NK-92 (cell line): ENCODE results near the gene FHIT.

Experiments
- DNase-seq: peaks from one replicate; lab custom pipeline; 2025; ENCODE audit not compliant: unreplicated experiment; lab: John Stamatoyannopoulos, UW

The FHIT gene

DNA sequence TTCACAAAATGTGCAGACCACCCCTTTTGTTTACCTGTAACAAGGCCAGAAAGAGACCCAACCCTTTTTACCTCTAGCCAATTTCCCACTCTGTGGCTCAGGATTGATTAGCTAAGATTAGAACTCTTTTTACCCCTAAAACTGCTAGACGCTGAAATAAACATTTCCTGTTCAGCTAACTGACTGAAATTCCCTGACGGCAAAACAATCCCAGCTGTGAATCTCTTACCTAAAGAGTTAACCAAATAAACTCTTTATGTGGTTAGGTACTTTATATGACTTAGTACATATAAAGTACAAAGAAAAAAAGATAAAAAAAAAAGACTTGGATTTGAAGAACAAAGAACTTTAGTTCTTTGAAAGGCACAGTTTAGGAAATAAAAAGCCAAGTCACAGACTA is 988.7 kb downstream of the FHIT start:
- no peak for DNase-seq

DNA sequence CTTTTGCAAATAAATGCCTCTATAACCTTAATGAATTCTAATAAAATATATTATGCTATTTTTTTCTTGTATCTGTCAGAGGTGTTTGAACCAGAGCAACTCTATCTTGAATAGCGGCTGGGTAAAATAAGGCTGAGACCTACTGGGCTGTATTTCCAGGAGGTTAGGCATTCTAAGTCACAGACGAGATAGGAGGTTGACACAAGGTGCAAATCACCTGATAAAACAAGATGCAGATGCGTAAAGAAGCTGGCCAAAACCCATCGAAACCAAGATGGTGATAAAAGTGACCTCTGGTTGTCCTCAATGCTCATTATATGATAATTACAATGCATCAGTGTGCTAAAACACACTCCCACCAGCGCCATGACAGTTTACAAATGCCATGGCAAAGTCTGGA is 990.7 kb downstream of the FHIT start:
- no peak for DNase-seq

DNA sequence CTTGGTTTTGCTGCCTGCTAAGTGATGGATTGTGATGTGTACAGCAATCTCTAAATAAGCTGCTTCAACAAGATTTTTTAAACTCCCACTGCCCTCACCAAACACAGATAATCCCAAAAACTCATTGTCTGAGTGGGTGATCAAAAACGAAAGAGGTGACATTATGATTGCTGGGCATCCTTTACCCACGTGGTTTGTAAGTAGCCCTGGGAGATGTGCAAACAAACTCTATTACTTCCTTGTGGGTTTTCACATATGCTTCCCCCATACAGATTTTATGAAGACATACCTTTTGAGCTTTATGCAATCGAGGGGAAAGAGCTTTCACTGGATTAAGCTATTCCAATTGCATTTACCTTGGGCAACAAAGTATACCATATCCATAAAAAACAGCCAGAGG is 1000.4 kb downstream of the FHIT start:
- no peak for DNase-seq

DNA sequence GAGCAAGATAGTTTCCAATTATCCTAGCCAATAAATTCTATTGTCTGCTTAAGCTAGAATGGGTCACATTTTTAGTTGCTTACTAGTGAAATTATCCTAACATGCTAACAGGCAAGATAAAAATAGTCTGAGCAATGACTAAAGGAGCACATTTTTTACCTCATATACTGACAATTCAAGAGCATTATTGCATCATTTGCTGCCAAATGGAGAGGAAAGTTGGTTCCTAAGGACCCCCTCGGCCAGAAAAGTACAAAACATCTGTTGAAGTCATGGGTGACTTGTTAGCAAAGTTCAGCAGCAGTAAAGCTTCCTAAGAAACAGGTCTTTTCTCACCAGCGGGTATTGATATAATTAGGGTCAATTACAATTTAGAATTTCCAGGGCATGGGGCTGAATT is 1001.0 kb downstream of the FHIT start:
- DNase-seq, result no peak

DNA sequence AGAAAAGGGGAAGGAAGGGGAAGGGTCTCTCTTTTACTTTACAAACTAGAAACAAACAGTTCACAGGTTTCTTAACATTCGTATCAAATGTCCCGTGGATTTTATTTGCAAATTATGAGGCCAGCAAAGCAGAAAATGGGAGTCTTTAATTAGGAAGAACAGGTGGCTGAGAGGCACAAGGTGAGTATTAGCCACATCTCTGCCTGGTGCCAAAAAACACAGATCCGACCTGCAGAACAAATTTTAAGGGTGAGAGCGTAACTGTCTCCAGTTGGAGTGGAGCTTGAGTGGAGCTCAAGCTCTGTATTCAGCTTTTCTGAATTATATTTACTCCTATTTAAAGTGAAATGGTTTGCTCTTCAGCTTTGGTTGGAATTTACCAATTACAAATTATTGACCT is 1004.9 kb downstream of the FHIT start:
- no peak for DNase-seq

DNA sequence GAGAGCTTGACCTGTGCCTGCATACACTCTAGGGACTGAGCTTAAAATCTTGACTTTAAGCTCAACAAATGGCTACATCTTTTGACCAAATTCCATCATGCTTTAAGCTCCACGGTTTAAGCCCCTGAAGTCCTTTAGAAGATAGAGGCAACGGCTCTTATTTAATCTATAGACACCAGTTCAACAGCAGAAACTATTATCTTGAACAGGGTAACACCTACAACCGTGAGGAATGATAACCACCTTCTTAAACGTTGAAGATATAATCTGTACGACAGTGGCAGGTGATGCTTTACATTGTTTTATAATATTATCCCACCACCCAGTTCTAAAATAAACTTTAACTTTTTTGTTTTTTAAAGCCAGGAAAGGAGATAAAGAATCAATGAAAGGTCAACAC is 1007.8 kb downstream of the FHIT start:
- DNase-seq, result no peak

DNA sequence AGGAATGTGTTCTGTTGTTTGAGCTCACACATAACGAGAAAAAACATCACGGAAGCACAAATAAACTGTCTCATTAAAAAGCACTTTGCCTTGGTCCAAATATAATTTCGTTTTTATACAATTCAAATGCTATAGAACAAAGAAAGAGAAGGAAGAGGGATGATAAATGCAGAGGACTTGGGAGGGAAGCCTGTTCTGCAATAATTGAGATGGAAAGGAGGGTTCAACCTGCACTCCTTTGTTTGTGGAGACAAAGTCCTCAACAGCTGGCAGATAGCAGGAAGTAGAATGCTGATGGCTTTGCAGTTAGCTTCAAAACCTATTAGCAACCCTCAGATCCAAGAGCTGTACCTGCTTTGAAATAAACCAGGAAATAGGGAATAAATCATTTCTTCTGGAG is 1010.8 kb downstream of the FHIT start:
- DNase-seq, result no peak

DNA sequence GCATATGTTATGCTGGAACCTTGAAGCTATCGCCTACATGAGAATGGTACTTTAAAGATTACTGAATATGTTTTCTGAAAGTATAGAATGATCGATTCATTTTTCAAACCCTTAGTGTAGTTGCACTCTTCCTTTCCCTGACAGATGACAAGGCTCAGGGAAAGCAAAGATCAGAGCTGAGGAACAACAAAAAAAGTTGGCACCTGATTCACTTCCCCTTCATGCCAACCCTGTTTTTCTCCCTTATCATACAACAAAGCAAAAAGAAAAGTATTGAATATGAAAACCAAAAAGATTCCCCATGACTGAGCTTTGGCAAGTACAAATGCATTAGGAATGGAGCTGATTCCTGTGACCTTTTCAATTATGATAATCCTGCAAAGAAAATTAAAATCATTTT is 1012.7 kb downstream of the FHIT start:
- no peak for DNase-seq

DNA sequence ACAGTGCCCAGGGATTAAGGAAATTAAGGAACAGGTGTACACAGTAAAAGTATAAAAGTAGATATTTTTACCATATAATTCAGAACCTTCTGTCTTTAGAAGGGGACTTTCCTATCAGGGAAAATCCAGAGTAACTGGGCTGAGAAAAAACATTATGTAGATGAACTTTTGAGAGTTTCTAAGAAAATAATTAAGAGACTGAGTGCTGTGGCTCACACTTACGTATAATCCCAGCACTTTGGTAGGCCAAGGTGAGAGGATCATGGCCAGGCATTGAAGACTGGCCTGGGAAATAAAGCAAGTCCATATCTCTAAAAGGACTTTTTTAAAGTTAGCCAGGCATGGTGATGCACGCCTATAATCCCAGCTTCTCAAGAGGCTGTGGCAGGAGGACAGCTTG is 1021.8 kb downstream of the FHIT start:
- no peak for DNase-seq

DNA sequence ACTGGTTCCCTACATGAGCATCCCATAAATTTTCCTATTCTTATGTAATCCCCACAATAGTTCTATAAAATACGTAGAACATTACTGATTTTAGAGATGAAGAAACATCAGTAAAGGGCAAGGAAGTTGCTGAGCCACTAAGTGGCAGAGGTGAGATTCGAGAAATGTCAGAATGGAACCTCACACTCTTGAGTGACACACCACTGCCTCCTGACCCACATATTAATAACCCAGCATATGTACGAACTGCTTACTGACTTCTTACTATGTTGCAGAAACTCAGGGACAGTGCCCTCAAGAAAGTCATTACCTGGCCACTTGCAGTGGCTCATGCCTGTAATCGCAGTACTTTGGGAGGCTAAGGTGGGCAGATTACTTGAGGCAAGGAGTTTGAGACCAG is 1022.4 kb downstream of the FHIT start:
- no peak for DNase-seq

DNA sequence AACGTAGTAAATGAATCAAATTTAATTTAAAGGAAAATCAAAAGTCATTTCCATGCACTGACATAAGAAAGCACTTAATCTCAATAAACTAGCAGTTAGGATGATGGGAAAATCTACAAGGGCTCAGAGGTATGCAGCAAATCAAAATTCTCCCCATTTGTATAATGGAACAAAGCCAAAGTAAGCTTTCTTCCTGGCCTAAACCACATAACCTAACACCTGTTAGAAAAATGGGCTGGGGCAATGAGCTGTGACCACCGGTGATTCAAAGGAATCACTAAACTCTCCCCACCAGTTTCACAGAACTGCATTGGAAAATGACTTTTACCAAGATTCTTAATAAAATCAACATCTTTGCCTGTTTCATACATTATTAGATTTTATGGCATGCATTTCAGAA is 1024.3 kb downstream of the FHIT start:
- no peak for DNase-seq

DNA sequence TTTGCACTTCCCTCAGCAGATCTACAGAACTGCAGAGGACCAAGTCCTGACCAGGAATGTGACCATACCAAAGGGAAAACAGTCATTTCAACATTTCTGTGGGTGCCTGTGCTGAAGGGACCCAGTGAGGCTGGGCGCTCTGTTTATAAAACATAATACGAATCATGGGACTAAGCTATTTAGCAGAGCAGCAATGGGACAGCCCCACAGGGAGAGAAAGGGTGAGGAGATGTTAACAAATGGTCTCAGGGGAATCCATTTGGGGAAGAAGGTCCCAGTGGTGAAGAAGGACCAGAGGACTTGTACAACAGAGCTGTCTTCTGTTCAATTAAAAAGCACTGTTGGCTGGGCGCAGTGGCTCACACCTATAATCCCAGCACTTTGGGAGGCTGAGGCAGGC is 1025.4 kb downstream of the FHIT start:
- DNase-seq, result no peak

DNA sequence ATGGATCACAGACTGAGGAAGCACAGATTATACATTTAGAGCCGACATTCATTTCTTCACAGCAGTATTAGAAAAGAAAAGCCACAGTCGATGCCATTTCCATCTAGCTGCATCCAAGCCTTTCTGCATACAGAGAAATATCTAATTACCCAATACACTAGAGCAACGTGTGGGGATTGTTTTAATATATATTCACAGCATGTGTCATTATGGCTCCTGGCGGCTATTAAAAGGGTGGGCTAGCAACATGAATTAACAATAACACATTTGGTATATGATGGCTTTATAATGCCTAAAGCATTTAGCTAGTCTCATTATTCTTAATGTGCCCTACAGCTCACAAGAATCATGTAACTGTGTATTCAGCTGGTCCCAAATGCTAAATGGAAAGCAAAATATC is 1030.5 kb downstream of the FHIT start:
- no peak for DNase-seq

DNA sequence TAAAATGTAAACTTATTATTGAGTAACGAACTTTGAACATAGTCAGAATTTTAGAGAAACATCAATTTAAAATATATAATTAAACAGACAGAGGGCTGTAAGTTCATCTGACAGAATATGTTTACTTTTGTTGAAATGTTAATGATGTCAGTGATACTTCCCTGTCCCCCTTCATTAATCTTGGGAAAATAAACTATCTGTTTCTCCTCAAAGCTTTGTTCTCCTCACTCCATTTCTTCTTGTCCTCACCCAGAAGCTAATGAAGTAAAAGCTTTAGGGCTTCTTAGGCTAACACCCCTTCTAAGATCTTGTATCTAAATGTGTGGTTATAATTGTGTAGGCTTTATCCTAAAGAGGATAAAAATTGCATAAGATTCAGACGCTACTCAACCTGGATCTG is 1031.8 kb downstream of the FHIT start:
- no peak for DNase-seq

DNA sequence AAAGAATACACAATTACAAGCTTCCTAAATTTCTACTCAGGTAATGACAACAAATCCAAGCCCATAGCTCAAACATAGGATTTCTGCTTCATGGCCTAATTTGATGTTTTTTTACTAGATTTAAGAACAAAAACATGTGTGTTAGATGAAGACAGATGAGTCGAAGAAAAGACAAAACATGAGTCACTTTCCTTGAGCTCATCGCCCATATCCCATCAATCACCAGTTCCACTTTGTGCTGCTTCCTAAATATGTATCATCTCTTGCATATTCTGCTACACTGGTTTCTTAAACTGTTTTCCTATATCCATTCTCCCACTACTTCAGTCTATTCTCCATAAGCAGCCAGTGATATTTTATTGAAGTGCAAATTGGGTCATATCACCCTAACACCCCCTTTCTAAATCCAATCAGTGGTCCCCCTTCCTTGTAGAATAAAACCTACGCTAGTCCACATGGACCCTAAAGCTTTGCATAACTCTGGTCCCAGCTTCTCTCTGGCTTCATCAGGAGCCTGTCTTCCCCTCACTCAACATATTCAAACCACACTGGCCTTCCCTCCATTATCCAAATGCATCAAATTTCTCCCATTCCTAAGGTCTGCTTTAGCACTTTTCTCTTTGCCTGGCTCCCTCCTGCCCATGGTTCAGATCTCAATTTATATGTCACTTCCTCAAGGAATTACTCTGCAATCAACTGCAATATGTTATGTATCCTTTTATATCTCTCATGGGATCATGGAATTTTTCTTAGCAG is 1033.9 kb downstream of the FHIT start:
- DNase-seq, result no peak

DNA sequence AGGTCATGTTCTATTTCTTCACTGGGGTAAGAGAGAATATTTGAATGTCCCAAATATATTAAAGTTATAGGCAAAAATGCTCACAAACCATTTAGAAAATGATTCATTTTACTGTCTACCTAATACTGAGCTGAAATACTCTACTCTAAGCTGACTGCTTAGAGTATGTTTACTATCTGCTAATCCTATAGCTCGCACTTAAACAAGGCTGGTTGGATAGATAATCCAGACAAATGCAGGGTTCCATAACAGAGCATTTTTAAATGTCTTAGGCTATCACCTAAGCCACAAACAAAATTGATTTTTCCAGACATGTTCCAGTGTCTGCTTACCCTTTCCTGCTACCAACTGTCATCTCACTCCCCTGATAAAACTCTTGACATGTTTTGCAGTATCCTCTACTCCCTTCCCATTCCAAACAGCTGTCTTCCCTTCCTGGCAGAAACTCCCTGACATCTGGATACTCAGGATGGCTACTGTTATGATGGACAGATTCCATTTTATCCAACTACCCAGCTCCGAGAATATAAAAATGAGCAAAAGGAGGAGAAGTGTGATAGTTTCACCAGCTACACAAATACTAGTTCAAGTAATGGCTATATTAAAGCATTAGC is 1034.7 kb downstream of the FHIT start:
- no peak for DNase-seq

DNA sequence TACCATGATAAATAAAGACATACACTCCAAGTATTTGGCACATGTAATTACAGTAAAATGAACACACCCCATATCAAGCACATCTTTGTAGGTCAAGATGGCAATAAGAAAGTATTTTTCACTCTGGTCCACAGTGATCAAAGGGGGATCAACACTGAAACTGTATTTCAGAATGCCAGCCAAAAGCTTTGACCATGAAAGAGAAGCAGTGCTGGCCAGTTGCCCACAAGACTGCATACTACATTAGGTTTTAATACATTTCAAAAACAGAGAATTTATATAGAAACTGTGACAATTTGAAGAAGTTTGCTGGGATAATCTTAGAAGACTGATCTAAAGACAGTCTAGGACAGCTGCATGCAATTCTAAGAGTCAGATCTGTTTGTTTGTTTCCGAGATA is 1035.3 kb downstream of the FHIT start:
- DNase-seq, result no peak

DNA sequence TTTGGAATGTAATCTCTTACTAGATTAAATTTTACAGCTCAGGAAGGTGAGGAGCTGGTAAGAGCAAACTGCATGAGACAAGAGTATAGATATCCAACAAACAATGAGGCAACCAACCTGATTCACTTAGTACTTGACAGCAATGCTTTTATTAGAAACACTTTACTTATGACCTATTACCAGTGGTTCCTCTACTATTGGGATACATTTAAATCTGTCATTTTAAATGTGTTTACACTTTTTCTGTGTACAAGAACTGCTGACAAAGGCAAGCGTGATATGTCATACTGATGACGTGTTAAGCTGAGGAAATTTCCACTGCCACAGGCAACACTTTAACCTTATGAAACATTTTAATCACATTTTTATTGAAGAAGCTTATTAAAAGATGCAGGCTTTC is 1043.3 kb downstream of the FHIT start:
- no peak for DNase-seq

DNA sequence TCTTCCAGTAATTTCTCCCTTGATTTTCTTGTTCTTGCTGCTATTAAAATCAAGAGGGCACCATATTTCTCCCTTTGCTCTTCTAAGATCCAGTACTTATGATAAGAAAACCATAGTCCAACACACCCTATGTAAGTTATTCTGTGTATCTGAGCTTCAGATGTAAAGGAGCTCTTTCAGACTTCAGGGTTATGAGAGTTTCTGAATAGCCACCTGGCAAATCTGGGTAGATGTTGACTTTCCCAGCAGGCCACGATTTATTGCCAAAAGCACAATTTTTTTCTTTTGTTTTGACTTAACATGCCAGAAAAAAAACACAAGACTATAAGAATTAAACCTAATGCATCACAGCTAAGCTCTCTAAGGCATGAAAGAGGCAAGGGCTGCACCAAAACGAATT is 1045.0 kb downstream of the FHIT start:
- no peak for DNase-seq

DNA sequence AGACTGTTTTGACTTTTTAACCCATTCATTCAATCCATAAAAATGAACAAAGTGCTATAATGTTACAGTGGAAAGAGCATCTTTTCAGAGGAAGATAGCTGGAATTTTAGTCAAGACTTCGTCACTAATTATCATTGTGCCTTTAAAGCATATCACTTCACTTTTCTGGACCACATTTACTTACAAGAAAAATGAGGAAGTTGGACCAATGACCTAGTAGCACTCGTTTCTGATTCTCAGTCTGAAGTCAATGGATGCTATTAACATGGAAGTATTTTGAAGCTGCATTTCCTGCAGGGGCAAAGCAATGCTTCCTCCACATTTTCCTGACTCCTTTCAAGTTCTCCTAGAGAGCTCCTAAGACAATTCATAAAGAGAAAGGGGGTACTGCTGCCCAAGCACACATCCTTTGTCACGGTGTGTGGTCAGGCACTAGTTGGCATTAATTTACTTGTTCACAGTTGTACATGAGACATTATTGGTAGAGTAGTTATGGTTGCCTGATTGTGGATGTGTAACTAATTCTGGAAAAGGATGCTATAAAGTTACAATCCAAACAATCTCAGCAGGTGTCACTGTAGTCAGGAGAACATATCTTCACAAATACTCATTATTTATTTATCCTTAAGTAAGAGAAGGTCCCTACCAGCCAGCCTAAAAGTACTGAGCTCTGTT is 1049.1 kb downstream of the FHIT start:
- DNase-seq, result no peak

DNA sequence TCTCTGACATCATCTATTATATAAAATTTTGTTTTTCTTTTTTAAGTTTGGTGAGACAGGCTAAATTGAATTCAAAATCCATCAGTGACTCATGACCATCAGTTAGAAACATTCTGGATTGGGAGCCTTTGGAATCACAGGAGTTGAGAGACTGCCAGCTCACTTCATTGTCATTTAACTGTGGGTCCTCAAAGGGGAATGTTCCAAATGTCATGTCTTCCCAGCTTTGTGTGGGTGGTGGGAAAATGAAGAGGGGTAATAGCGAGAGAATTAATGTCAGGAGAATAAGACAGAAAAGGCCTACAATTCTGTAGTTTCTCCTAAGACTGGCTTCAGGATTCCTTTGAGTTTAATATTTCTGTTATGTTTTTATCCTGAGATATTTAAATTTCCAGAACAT is 1051.9 kb downstream of the FHIT start:
- no peak for DNase-seq

DNA sequence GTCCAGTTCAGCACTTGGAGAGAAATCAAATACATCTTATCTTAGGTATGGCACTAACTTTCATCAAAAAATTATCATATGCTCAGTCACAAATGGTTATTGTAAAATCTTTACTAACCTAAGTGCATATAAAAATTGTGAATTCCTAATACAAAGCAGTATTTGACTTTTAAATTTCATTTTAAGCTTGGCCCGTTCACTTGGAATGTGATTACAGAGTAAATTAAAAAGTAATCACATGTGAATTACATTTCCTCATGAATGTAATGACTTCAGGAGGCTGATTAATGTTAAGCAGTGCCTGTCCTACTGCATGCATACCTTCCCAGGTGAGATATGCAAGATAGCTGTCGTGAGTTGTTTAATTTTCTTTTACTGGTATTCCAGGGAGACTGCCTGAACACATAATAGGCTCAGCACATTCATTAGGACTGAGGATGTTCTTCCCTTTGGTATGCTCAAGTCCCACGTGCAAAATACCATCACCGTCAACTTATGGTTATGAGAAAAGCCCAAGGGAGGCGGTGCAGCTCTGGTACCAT is 1053.0 kb downstream of the FHIT start:
- no peak for DNase-seq
